ENCODE data around the gene SCLT1. TPM values are rescaled to one million over a fixed set of nuclear protein-coding genes. Genes with fewer than 3 reads are reported as not detected.
"Not testable (repeated sequence)": the region's sequence is repeated elsewhere in the genome, so short reads cannot be mapped to it uniquely, and the experiment has no call there.

Gene SCLT1
- total RNA-seq, 1 donor from 2014 or later, result 7.7 TPM

DNA sequence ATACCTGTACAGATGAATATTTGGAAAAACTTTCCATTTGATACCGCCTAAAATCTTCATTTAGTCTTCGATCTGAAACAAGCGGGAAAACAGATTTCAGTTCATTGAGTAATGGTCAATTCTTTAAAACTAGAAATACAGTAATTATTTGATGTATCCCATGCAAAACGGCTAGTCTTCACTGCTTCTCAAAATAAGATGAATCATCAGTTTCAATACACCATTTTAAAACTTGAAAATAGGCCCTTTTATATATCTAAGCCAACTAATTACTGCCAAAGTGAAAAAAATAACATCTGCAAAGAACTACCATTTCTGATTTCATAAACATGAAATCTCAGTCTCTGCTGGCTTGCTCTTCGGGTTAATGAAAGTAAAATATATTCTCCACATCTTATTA lies 11.0 kb downstream of the SCLT1 start:
- no peak for DNase-seq
- intact Hi-C loops (cut with micrococcal nuclease), result no loop called here
- ATAC-seq, result no peak

DNA sequence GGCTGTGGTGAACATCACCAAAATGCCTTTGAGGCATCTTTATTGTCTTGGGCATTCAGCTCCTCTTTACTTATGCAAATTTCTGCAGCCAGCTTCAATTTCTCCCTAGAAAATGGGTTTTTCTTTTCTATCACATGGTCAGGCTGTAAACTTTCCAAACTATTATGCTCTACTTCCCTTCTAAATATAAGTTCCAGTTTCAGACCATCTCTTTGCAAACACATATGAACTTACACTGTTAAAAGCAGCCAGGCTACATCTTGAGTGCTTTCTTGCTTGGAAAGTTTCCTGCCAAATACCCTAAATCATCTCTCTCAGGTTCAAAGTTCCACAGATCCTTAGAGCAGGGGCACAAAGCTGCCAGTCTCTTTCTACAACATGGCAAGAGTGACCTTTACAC lies 13.2 kb downstream of the SCLT1 start:
- intact Hi-C loops (cut with micrococcal nuclease), result no loop called here
- no peak for DNase-seq
- ATAC-seq, result no peak

DNA sequence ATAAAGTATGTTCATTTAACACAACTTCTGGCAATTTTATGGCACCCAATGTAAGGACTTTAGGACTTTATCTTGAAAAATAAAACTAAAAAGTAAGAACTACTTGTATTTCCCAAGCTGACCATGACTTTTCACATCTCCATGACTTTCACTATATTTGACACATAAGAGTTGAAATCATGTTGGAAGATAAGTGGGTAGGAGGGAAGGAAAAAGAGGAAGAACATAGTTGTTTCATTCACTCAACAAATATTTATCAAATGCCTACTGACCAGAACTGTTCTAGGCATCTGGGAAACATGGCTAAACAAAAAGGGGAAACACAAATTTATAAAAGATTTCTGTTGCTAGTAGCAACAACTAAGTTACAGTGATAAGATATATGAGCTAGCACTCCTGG lies 16.0 kb downstream of the SCLT1 start:
- no peak for DNase-seq
- intact Hi-C loops (cut with micrococcal nuclease), result no loop called here
- ATAC-seq, result no peak

DNA sequence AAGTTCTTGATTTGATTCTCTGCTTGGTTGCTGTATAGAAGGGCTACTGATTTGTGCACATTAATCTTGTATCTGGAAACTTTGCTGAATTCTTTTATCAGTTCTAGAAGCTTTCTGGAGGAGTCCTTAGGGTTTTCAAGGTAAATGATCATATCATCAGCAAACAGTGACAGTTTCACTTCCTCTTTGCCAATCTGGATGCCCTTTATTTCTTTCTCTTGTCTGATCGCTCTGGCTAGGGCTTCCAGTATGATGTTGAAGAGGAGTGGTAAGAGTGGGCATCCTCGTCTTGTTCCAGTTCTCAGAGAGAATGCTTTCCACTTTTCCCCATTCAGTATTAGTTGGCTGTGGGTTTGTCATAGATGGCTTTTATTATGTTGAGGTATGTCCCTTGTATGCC lies 23.8 kb downstream of the SCLT1 start:
- intact Hi-C loops (cut with micrococcal nuclease); ATAC-seq; DNase-seq: not testable (repeated sequence)

DNA sequence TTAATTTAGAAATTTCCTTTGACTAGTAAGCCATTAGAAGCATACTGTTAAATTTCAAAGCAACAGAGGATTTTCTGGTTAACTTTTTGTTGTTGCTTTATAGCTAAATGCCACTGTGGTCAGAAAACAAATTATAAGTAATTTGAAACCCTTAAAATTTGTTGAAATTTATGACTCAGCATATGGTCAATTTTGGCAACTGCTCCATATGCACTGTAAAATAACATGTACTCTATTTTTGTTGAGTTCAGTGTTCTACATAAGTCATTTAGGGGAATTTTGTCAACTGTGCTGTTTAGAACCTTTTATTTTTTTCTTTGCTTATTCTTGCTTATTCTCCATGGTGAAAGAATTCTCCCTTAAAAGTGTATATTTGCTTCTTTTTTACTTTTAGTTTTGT lies 28.6 kb downstream of the SCLT1 start:
- ATAC-seq (no peak), DNase-seq (no peak)
- intact Hi-C loops (cut with micrococcal nuclease), result no loop called here

DNA sequence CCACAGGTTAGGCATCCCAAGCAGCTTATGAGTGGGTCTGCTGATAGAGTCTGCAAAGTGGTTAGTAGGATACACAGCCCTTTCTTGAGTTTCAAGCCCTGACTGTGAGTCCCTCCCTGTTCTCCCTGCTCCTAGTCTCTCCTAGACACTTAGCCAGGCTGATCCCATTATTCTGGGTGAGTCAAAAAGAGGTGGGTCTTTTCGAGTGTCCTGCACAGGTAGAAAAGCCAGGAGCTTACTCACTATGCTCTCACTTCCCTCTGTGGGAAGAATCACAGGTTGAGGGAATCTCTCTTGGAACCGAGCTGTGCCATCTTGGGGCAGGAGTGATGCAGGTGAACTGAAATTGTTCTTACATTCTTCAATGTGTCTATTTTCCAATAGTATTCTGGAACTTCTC lies 29.7 kb downstream of the SCLT1 start:
- DNase-seq (no peak), ATAC-seq (no peak)
- intact Hi-C loops (cut with micrococcal nuclease), result no loop called here

DNA sequence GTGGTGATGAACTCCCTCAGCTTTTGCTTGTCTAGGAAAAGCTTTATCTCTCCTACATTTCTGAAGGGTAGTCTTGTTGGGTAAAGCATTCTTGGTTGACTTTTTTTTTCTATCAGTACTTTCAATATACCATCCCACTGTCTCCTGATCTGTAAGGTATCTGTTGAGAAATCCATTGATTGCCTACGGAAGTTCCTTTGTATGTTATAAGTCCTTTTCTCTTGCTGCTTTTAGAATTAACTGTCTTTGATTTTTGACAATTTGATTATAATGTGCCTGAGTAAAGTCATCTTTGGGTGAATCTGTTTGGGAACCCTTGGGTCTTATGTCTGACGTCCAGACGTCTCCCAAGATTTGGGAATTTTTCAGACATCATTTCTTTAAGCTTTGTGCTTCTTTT lies 30.8 kb downstream of the SCLT1 start:
- intact Hi-C loops (cut with micrococcal nuclease), result no loop called here
- ATAC-seq (no peak), DNase-seq (no peak)

DNA sequence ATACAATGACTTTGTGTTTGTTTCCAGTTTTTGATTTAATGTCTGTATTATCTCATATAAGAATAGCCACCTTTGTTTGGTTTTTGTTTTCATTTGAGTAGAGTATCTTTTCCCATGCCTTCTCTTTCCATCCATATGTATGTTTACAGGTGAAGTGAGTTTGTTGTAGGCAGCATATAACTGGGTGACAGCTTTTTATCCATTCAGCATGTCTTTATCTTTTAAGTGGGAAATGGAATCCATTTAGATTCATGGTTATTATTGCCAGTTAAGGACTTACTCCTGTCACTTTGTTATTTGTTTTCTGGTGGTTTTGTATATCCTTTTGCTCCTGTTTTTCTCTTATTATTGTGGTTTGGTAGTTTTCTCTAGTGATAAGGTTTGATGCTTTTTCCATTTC lies 34.3 kb downstream of the SCLT1 start:
- ATAC-seq, result no peak
- no peak for DNase-seq
- intact Hi-C loops (cut with micrococcal nuclease), result no loop called here

DNA sequence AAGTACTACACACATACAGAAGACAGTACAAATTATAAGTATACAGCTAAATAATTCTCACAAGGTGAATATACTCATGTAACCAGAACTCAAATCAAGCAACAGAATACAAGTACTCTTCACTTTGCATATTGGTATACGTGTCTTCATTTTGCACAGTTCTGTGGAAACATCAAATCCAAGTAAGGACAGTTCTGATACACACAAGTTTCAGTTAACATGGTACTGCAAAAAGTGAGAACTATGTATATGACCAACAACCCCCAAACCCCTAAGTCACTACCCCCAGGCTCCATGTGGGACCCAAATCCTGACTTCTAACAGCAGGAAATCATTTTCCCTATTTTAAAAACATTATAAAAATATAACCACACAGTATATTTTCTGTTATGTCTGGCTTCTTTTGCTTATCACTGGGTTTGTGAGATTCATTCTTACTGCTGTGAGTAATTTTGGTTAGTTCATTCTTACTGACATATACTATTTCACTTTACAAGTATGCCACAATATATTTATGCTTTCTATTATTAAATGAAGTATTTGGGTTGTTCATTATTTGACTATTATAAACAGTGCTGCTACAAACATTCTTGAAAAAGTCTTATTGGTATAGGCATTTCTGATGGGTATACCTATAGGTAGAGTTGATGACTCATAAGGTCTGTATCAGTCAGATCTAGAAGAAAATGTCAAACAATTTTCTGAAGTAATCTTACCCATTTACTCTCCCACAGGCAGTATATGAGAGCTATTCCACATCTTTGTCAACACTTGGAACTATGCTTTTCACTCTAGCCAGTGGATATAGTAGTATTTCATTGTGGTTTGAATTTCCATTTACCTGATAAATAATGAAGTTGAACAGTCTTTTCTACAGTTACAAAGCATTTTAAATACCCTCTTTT lies 47.0 kb downstream of the SCLT1 start:
- intact Hi-C loops (cut with micrococcal nuclease), result no loop called here
- no peak for DNase-seq
- ATAC-seq, result no peak

DNA sequence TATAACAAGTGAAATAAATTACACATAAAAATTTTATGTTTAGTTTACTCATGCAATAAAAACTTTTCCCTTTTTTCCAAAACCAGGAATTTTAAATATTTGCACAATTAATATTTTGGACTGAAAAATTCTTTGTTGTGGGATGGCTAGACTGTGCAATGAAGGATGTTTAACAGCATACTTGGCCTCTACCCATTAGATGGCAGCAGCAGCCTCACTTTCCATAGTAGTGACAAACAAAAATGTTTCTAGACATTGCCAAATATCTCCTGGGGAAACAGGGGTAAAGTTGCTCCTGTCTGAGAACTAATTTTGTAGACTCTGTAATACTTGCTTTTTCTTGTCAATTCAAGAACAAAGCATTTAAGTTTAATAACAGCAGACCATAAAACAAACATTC lies 49.8 kb downstream of the SCLT1 start:
- DNase-seq (no peak), ATAC-seq (no peak)

DNA sequence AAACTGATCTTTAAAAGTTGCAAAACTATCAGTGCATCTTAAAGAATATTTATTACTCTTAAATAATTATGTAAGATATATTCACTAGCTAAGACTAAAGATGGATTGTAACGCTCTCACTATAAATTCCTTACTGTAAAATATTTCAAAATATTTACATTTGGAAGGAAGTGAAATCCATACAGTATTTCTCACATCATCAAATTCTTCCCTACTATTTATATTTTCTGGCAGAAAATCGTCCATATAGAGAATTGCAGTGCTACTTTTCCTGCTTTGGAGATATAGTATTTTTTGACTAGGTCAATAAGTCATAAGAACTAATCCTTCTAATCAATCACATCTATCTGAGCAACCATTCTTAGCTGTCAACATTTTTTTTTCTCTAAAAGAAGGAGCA lies 52.9 kb downstream of the SCLT1 start:
- intact Hi-C loops (cut with micrococcal nuclease), result no loop called here
- DNase-seq (no peak), ATAC-seq (no peak)

More for the DNA sequence above, 49.8 kb downstream of the SCLT1 start:
- intact Hi-C loops (cut with micrococcal nuclease), result no loop called here

DNA sequence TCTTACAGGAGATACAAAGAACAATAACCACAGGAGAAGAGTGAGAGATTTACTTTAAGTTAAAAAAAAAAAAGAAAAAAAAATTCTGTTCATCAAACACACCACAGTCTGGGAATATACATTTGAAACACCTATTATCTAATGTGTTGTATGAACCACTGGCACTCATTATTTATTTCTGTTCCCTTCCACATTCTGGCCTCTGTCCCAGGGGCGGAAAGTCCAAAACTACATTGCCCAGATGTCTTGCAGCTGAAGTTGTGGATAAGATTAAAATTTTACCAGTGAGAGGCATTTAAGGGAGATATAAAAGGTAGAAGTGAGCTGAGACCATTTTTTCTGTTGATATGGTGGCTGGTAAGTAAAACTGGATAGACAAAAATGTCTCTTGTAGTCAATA lies 56.2 kb downstream of the SCLT1 start:
- intact Hi-C loops (cut with micrococcal nuclease), result no loop called here
- no peak for DNase-seq
- peak; percentile 45 for ATAC-seq

DNA sequence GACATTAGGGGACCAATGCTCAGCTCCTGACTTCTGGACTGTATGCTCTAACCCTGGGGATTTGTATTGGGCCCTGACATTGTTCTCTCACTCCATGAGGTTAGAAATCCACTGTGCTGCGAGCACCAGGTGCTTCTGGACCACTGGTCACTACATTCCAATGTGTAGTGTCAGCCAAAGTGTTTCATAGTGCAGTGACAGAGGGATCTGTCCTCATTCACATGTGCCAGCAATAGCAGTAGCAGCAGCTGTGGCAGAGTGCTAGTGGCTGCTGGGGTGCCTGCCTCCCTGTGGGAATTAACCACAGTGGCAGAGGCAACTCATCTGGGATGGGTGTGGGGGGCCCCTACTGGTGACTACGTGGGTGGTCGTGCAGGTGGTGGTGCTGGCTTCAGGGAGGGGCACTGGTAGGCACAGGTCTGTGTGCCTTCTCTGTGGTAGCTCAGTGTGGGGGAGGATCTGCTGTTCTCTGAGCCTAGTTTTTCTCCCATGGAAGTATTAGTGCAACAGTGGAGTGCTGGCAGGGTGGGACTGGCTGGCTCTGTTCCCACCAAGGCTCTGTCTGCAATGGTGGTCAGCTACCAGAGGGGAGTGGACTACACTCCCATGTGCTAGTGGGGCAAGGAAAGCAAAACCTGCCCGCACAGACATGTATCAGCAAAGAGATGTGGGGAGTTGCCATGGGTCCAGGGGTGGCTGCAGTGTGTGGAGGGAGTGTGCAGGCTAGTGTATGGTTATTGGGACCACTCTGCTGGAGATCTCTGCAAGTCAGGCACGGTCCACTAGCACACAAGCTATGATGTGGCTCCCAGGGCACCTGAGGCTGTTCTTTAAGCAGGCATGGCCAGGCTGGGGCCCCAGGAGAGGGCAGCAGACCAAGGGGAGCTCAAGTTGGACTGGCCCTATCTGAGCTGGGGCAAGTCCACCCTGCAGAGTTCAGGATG lies 78.5 kb downstream of the SCLT1 start:
- intact Hi-C loops (cut with micrococcal nuclease), result no loop called here
- DNase-seq (no peak), ATAC-seq (no peak)

DNA sequence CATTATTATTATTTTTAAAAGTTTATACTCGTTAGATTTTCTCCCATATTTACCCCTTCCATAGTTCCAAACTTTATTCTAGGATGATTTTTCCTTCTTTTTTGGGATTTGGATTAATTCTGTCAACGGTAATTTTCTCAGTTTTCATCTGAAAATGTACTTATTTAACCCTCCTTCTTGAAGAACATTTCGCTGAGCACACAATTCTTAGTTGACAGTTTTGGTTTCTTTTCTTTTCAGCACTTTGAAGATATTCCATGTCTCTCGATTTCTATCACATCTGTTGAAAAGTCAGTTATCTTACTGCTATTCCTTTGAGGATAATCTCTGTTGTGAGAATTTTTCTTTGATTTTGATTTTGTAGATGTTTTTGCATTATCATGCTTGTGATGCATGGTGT lies 85.2 kb downstream of the SCLT1 start:
- DNase-seq (no peak), ATAC-seq (no peak)
- intact Hi-C loops (cut with micrococcal nuclease), result no loop called here

DNA sequence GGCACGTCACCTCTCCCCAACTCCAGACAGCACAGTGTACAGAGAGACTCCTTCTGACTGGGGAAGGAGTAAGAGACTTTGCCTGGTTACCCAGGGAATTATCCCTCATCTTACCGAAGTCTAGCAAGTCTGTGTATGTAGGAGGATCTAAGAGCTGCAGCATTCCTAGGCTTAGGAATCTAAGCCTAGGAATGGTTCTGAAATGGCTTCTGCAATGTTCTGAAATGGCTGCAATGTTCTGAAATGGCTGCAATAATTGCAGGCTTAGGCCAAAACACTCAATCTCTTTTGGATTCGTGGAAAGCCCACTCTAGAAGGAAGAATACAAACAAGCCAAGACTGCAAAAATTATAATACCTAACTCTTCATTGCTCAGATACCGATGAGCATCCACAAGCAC lies 106.4 kb downstream of the SCLT1 start:
- intact Hi-C loops (cut with micrococcal nuclease), result no loop called here
- ATAC-seq, result no peak
- DNase-seq, result no peak

DNA sequence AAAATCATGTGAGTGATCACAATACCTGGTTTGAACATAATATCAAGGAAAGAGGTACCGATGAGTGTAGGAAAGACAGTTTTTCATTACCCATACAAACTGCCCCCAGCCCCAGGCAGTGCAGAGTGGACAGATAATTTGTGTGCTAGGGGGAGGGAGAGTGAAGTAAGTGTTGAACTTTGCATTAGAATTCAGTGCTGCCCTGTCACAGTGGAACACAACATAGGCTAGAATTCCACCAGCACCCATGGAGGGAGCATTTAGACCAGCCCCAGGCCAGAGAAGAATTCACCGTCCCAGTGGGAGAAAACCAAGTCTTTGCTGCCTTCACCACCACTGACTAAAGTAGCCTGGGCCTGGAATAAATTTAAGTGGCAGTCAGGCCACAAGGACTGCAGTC lies 107.3 kb downstream of the SCLT1 start:
- intact Hi-C loops (cut with micrococcal nuclease), result no loop called here
- ATAC-seq, result no peak
- no peak for DNase-seq

DNA sequence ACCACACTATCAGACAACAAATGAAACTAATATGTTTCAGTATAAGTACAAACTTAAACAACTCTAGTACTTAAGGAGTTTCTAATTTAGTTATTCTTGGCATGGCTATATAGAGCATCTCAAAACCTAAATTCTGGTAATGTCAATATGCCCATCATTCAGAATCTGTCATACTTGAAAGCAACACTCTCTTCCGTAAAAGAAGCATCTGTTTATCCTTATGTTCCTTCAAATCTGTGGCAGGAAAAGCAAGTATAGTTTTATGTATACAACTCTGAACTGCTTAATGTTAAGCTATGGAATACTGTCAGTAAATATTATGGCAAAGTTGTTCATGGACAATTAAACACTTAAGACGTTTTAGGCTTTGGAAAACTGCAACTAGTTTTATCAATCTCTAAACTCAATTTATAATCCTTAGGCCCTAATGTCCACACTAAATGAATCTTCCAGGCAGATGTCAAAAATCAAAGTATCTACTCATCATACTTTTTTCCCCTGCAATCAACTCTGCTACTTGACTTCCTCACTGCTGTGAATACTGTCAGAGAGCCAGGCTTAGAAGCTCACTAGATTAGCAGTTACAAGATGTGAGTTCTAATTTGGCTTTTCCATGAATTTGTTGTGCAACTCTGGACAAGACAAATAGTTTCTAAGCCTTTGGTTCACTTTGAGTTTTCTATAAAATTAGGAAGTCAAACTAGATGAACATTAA lies 109.4 kb downstream of the SCLT1 start:
- DNase-seq, result no peak
- ATAC-seq, result no peak
- intact Hi-C loops (cut with micrococcal nuclease), result no loop called here

DNA sequence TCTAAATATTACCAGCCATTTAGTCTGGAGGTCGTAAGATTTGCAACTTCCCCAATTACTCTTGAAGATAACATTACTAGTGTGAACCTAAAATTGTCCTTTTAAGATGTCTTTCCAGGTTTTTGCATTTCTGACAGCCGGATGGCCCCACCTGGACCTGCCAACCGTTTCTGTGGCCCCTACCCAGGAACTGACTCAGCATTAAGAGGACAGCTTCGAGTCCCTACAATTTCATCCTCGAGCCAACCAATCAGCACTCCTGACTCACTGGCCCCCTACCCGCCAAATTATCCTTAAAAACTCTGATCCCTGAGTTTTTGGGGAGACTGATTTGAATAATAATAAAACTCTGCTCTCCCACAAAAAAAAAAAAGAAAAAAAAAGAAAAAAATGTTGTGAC lies 112.0 kb downstream of the SCLT1 start:
- ATAC-seq (no peak), DNase-seq (no peak)
- intact Hi-C loops (cut with micrococcal nuclease), result no loop called here

DNA sequence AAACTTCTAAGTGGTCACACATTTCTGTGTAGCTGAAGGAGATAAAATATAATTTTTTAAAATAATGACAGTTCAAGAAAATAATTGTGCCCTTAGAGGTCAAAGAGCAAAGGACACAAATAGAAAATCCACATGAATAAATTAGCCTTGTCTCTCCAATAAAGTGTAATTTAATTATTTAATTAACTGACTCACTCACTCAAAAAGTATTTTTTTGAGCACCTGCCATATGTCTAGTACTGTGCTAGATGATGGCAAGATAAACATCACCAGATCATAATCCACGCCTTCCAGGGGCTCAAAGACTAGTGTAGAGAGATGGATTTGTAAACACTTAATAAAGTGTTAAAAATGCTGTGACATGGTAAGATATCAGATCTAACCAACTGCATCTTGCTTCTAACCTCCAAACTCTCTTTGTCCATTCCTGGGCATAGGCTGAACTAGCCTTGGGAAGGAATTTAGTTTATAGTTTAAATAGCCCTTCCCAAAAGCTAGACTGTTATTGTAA lies 112.5 kb downstream of the SCLT1 start:
- intact Hi-C loops (cut with micrococcal nuclease), result no loop called here
- DNase-seq (no peak), ATAC-seq (no peak)

DNA sequence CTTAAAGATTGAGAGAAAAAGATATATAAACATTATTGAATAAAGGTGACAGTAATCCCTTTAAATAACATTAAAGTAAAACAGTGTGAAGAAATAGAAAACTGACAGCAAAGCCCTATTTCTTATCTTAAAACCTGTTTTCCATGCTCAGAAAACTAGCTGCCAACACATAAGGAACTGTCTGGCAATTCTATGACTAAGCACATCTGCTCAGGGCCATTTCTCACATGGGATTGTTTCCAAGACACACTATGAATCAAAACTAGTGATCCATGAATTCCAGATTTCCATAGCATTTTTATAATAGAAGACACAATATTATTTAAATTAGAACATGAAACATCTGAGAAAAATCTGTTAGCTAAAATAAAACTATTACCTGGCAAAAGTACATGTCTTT lies 113.4 kb downstream of the SCLT1 start:
- ATAC-seq, result no peak
- intact Hi-C loops (cut with micrococcal nuclease), result no loop called here
- no peak for DNase-seq
